Activated gamma-delta T cell treated with anti-CD3 and anti-CD28 coated beads, Interleukin-2, amount 50 U/mL, for 16 hours (primary cell): ENCODE data around the gene DDX59.
"Not testable (repeated sequence)": the region's sequence is repeated elsewhere in the genome, so short reads cannot be mapped to it uniquely, and the experiment has no call there.

Experiments used
- DNase-seq: peaks from one replicate; pipeline ENCODE4 v3.0.0-alpha.2; 2020; ENCODE audit warnings: low read depth

Gene DDX59

DNA sequence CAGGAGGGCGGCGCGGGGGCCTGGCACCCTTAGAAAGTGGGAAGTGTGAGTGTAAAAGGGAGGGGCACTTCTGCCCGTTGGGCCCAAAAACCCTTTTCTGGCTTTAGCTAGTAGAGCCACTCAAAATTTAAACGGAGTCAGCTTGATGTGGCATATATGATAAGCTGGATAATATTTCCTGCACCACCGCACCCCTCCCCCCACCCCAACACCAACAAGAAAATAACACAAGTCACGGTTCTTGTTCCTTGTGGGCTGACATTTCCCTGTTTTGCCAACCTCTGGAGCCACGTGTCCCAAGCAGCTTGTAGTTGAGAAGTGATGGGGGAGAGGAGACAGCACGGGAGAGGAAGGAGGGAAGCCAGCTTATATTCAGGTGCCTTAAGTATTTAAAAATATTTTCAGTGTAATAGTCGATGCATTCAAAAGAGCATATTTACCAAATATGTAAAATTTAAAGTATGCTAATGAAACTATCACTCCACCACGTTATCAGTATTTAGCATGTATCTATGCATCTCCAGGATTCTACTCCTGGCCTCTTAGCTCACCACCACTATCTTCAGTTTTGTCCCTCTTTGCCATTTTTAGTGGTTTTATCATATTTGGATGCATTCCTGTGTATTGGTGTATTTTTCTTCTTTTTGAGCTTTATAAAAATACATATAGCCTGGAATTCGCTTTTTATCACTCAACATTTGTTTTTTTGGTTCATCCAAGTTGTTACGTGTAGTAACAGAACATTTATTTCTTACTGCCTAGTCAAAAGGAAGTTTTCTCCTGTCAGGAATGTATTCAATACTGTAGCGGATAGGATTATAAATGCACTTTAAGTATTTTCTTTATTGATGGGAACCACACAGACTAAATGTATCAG, 773 bp upstream of the DDX59 start:
- DNase-seq = no peak

DNA sequence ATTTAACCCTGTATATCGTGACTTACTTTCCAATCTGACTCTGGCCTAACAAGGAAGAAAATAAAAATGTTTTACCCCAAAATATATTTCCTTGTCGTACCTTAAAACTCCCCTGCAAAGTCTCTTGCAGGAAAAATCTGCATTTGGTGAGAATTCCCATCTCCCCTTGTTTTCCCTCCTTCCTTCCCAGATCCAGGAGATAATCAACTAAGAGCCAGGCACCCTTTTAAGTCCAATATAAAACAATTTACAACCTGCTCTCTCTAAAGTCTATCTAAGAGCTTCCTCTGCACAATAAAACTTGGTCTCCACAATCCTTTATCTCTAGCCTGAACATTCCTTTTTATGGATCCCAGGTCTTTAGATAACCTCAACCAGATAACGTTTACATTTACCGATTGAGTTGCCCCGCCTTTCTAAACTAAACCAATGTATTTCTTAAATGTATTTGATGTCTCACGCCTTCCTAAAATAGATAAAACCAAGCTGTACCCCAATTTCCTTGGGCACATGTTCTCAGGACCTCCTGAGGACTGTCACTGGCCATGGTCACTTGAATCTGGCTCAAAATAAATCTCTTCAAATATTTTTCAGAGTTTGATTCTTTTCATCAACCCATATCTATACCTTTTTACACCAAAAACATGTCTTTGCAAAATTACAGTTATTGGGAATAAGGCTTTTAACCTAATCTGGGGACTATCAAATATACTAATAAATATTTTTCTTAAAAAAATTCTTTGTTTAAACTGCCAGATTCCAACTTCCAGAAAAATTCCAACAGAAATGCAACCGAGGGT, 993 bp downstream of the DDX59 start:
- no peak for DNase-seq

DNA sequence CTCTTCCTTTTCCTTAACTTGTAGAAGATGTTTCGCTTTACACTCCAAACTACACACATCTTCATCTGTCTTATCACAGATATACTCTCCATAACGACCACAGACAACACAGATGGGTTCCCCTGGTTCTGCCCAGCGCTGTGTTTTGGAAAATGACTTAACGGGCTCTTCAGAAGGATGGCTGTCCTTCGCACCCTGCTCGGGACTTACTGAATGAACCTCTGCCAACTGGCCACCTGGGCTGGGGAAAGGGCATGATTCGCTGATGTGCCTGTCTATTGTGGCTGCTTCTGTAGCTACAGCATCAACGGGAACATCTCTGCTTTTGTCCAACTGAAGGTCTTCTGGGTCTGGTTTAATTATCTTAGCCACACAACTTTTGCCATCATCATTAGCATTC, 3.4 kb downstream of the DDX59 start:
- no peak for DNase-seq

DNA sequence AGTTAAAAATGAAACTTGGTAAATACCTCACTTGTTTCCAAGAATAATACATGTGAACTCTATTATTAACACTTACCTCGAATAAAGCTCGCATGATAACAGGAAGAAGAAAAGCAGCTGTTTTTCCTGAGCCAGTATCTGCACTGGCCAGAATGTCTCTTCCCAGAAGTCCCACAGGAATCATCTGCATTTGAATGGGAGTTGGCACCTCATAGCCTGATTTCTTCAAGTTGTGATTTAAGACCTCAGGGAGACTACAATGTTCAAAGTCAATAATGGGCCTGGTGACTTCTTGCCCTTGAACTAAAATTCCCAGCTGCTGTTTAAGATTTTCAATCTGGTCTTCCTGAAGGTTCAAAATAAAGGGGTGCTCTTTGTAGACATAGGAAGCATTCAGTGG, 3.8 kb downstream of the DDX59 start:
- DNase-seq = no peak

DNA sequence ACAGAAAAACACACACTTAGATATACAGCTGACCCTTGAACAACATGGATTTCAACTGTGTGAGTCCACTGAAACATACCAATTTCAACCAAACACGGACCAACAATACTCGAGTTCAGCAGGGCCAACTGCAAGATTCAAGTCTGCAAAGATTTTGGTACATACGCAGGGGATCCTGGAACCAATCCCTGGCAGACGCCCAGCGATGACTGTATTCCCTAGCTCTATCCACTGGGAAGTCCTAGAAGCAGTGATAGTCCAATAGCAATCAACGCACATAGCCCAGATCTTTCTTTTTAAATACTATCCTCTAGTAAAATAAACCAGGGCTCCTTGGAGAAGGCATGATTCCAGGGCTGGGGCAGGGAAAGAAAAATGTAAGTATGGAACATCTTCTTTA, 9.0 kb downstream of the DDX59 start:
- DNase-seq = no peak

DNA sequence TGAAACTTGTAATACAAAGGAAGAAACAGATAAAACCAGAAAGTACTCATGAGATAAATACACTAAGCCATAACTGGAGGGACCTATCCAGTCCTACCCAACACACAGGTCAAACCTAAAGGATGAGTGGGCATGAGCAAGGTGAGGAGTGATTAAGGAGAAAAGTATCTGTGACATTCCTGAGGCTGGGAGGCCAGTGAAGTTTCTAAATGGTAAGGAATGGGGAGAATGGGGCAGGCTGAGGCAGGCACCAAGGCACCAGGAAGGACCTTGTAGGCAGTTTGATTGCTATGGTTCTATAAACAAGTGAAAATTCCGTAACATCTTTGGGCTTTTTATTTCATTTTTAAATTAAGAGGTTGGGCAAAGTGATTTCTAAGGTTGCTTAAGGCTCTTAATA, 10.4 kb downstream of the DDX59 start:
- no peak for DNase-seq

DNA sequence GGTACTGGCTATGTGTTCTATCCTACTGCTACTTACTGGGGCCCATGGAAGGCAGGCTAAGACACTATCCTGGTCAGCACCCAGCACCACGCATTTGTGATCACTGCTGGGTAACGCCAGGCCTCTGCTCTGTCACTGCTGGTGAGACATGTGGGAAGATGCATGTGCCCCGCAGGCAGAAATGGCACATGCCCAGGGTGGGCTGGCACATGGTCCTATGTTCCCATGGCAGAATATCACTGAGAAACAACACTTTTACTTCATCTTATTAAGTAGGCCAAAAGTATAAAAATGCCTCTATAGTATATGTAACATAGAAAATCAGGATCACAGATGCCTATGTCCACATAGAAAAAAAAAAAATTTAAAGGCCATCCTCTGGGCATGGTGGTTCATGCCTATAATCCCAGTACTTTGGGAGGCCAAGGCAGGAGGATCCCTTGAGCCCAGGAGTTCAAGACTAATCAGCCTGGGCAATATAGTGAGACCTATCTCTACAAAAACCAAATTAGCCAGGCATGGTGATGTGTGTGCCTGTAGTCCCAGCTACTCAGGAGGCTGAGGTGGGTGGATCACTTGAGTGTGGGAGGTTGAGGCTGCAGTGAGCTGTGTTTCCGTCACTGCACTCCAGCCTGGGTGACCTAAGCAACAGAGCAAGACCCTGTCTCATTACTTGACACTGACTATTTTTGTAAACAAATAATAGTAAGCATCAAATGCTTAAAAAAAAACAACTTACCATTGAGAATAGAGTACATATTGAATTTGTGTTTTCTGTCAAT, 11.5 kb downstream of the DDX59 start:
- no peak for DNase-seq

DNA sequence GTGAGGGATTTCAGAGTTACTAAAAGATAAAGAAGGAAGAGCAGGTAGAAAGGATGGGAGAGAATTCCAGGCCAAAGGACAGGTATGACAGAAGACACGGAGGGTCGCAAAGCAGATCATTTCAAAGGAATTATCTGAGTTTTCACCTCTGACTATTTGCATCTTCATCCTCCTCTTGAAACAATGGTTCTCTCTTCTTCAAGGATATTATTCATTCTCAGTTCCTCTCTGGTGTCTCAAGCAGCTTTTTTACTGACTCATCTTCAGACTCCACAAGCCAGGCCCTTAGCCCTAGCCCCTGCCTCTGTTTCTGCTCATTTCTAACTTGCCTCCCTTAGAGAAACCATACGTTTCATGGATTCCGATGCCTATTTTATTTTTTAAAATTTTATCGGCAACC, 15.0 kb downstream of the DDX59 start:
- DNase-seq = no peak

DNA sequence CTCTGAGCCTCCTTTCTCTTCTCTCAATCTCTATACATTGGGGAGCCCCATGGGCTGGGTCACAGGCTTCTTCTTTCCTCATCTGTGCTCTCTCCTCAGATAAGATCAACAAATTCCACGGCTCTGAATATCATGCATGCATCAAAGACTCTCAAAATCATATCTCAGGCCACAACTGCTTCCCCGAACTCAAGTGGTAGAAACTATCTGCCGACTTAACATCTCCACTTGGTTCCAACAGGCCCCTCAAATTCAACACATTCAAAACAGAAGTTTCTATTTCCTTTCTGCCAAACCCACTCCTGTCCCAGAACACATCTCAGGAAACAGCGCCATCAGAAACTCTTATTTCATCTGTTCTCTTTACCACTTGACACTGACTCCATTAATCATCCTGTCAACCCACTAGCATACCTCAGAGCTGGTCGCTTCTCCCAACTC, 16.7 kb downstream of the DDX59 start:
- no peak for DNase-seq

DNA sequence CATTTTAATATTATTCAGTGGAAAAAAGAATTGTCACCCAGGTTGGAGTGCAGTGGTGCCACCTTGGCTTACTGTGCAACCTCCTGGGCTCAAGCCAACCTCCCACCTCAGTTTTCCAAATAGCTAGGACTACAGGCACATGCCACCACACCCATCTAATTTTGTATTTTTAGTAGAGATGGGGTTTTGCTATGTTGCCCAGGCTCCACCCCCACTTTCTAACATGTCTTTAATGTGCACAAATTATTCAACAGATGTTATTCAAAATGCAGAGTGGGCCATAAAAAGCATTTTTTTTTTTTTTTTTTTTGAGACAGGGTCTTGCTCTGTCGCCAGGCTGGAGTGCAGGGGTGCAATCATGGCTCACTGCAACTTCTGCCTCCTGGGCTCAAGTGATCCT, 17.3 kb downstream of the DDX59 start:
- no peak for DNase-seq

DNA sequence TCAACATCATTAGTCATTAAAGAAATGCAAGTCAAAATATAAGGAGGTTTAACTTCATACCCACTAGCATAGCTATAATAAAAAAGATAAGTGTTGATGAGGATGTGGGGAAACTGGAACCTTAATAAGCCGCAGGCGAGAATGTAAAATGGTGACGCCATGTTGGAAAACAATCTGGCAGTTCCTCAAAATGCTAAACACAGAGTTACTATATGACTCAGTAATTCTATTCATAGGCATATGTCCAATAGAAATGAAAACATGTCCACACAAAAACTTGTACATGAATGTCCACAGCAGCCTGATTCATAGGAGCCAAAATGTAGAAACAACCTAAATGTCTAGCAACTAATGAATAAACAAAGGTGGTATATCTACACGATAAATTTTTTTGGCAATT, 23.2 kb downstream of the DDX59 start:
- DNase-seq = no peak

DNA sequence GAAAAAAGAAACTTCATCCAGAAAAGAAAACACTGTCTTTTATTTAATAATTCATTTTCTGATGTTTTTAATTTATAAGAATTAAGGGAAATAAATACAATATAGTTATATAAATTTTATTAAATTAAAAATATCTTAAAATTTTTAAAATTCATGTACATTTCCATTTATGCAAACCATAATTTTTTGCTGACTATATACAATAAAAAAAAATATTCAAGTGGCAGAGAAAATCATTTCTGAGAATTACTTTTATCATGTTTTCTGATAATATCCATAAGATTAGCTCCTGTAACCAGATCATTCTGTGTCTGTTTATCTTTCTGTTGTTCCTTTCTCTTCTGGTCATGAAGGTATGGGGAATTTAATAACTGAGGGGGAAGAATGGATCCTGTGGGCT, 25.7 kb downstream of the DDX59 start:
- no peak for DNase-seq

DNA sequence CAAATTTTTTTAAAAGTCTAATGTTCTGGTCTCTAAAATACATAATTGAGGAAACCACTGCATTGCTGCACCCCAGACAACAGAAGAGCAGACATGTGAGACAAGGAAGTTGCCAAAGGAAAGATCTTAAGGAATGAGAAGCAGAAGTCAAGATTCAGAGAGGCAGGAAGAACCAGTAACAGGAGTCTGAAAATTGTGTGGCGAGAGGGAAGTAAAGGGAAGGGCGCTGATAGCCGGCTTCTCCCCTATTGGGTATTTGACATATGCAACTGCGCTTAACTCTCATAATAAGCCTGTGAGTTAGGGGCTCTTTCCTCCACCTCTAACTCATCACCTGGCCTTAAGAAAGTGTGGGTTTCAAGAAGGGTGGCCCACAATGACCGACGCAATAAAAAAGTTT, 27.2 kb downstream of the DDX59 start:
- no peak for DNase-seq

DNA sequence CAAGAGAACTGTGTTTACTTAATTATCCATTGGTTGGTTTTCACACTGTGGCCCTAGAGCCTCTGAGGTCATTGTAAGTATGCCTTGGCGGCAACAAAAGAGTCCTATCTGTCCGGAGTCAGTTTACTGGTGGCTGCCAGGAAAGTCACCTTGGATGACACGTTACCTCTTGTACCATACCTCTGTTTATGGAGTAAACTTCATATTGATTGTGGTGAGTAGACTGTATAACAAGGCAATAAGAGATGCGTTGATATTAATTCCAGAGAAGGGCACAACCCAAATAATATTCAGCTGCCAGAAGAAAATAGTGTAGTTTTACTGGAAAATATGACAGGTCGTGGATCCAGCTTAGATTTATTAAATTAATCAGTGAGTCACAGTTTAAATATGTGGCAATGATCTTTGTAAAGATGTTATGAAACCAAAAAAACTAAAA, 28.7 kb downstream of the DDX59 start:
- DNase-seq = no peak

DNA sequence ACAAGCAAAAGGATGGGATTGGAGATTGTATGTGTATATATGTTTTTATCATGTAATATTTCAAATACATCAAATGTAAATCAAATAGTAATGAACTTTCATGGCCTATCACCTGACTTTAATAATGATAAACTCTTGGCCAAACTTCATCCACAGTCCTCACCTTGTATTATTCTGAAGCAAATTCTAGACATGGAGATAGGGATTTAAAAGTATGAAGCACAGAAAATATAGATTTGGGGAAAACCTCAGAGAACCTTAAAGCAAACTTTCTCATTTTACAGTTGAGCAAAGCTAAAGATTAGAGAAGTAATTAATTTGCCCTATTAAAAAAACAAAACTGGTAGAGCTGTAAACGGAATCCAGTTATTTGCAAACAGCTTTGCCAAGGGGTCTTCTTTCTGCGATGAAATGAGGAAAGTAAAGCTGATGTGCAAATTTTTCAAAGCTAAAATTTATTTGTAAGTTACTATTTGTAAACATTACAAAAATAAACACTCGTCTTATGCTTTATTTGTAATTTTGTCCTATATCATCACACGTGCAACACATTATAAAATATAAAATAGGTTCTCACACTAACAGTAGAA, 29.2 kb downstream of the DDX59 start:
- DNase-seq = no peak

DNA sequence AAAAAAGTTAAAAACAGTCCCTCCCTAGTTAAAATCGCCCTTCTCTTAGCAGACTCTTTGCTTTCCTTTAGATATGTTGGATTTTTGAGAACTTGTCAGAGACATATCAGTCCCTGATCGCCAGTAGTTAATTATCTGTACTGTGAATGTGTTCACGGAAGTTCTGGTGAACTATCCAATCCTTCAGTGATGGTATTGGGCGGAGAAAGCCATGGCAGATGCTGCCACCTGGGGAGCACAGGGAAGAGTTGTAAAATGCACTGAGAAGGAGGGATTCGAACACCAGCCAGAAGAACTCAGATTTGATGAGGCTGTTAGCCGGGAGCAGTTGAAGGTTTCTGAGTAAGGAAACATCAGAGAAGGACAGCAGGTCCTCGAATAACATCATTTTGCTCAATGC, 31.6 kb downstream of the DDX59 start:
- no peak for DNase-seq

DNA sequence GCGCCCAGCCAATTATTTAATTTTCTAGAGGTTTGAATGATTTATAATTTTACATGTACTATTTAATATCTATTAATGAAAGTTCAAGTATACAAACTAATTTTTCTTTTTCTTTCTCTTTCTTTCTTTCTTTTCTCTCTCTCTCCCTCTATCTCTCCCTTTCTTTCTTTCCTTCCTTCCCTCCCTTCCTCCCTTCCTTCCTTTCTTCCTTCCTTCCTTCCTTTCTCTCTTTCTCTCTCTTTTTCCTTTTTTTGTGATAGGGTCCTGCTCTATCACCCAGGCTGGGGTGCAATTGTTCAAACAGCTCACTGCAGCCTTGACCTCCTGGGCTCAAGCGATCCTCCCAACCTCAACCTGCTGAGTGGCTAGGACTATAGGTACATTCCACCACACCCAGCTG, 33.0 kb downstream of the DDX59 start:
- DNase-seq = no peak

DNA sequence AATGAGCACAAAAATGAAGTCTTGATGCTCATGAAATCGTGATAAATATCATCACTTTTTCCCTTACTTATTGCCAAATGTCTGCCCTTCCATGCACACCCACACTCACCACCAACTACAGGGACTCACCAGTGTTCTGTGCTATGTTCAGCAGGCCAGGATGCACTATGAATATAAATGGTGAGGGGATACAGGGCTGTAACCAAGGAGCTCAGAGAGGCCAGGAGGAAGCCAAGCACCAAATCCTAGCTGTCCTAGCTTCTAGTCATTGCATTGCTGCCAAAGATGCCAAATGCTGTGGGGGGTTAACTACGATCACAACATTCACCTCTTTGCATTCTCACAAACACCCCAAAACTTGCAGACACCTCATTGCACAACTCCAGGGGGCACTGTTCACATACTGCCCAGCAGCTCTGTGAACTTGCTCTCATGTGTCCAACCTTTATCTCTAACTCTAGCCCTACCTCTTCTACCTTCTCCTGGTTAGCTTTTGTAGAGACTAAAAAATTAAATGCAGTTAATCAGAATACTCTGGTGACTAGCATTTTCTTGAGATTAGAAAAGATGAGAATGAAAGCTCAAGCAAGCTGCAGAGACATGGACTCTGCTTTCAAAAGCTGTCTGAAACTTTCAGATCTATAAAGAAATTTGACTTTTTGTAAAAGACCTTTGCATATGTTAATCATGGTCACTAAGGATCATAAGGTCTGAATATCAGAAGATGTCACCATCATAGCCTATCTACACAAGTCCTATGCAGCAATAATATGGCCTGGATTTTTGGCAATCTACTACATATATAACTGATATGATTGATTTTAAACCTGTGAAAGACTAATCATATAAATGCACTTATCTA, 35.2 kb downstream of the DDX59 start:
- no peak for DNase-seq

DNA sequence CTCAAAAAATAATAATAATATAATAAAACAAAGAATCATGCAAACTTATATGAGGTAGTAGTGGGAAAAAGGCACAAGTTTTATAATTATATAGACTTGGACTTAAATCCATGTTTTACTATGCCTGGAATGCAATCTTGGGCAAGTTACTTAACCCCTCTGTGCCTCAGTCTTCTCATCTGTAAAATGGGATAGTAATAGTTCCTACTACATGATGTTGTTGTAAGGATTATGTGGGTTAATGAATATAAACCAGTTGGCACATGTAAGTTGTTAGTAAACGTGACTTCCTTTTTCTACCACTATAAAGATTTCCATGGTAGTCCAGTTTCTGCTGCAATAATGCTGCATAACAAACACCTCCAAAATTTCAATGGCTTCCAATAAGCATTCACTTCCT, 38.3 kb downstream of the DDX59 start:
- no peak for DNase-seq

DNA sequence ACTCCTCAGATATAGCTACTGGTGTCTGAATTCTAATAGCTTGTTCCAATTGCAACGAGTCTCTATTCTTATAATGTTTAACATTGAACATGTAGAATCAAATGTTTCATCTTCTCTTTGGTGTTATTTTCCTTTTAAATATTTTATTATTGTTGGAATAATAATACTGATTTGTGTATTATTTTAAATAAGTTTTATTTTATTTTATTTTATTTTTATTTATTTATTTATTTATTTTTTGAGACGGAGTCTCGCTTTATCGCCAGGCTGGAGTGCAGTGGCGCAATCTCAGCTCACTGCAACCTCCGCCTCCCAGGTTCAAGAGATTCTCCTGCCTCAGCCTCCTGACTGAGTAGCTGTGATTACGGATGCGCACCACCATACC, 39.2 kb downstream of the DDX59 start:
- DNase-seq = not testable (repeated sequence)

DNA sequence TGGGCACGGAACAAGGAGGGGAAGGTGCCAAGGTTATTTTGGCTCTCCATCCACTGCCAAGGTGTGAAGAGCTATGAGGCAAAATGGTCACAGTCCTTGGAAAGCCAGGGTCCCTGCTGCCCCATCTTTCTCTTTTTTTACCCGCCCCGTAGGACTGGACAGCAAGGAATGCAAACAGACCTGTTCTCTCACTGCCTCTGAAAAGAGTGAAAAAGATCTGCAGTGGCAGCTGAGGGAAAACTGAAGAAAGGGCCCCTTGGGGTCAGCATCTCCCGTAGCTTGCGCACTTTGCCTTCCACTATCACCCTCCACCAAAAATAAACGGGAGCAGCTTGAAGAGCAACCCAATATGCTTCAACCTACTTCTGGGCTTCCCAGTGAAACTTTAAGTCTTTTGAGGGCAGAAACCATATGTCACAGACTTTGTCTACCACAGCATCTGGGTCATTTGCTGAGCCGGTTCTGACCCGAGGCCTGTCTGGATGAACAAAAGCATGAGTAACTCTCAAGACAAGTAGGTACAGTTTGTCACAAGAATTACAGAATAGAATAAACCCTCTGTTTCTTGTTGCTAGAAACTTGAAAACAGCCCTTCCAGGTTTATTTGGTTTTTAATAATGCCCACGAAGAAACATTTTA, 39.7 kb downstream of the DDX59 start:
- no peak for DNase-seq
